Heart left ventricle (tissue), 13 donors: Measurements from ENCODE around the gene COMMD4.

Experiments
- CTCF ChIP-seq, 12 donors: fragments of 200-600 bp; sonication (generic) in 4 of 12; IDR thresholded peaks; one replicate each; pipeline versions ENCODE4 v1.5.0 to v1.8.0; 2018 to 2022; ENCODE audit warnings: antibody characterized with exemption in 12 of 12, mild to moderate bottlenecking in 5 of 12
- POLR2A ChIP-seq, 2 donors: fragments of 450-650 bp; IDR thresholded peaks; one replicate each; pipeline ENCODE4 v1.6.1; 2017; ENCODE audit warnings: antibody characterized with exemption in 2 of 2, mild to moderate bottlenecking in 2 of 2, moderate library complexity in 2 of 2
- donor health status: ischemic (EF 13 %, LVEDD 7.1; RV severe dilation, severe dysfunction).
- donor health status: DM: no; HTN: yes; CAD: no.
- donor health status: DM: no; HTN: no; CAD: no.
- donor health status: ischemic (EF 25% LVEDD 6.9; RV normal size, moderate dysfunction).
- donor health status: ischemic (EF 25% LVEDD 5.7; RV mildly dilated, moderate dysfunction).
- donor health status: ischemic (EF 35%, LVEDD 5.7; RV mildly dilated, moderate dysfunction).
- donor health status: nonischemic (EF 11% LVEDD 7.7; RV severe dilation, severe dysfunction).
- donor health status: DM: yes; HTN: yes; CAD: no.
- donor health status: PGD.
- donor health status: ischemic (EF 29% LVEDD 5.4; RV normal size, mild dysfunction).
- donor health status: nonischemic (EF 23%, LVEDD 6.1; RV moderate dilation, normal function).

DNA sequence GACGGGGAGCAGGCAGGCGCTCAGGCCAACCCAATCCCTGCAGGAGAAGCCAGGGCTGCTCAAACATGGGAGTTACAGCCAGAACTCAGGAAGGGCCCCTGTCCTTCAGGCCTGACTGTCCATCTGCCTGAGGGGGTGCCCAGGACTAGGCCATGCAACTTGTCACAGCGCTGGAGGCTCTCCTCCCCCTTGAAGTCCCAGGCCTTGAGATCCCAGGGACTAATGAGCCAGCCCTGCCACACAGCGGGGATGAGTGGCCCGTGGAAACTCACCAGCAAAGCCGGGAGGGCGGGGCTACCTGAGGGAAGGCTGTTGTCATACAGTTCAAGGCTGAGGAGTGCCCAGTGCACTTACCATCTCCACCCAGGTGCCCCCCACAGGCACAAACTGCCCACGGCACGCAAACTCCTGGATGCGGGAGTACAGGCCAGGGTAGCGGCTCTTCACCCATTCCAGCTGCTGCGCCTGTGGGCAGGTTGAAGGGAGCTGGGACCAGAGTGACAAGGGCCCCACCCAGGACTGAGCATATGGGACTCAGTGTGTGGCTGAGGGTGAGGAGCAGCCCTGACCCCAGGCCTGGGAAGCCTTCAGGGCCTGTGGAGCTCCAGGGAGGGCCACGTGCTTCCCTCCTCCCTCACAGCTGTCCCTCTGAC is 26.3 kb downstream of the COMMD4 start:
- TF ChIP-seq CTCF (IDR thresholded peaks at IDR 0.05) (no peak), POLR2A (IDR thresholded peaks at IDR 0.05) (no peak)
